Caco-2 (cell line): ENCODE measurements around the gene USHBP1. TPM values are rescaled to one million over a fixed set of nuclear protein-coding genes. Genes with fewer than 3 reads are reported as not detected.

ENCODE experiments used
- BruUV-seq: library from RNA; stranded (reverse); fragments of 400-500 nt; replicated peaks from 2 replicates; lab custom pipeline; 2021; lab: Mats Ljungman, UMichigan
- CTCF ChIA-PET: fragments of 300-600 bp; sonication (Branson Sonifier 250); formaldehyde crosslinking; loops from one replicate; lab custom pipeline; 2022; ENCODE audit warnings: antibody characterized with exemption; lab: Charles Lee
- POLR2A ChIA-PET: fragments of 300-600 bp; sonication (Branson Sonifier 250); formaldehyde crosslinking; loops from one replicate; lab custom pipeline; 2022; ENCODE audit warnings: antibody characterized with exemption; lab: Charles Lee
- DNase-seq, 2 experiments: peaks; one replicate each; pipeline versions ENCODE4 v3.0.0 to v3.0.0-alpha.2; 2020 to 2022
- H3K27me3 ChIP-seq: replicated peaks from 2 replicates; pipeline ENCODE4 v1.6.0; 2011; ENCODE audit warnings: low read length; ENCODE audit not compliant: control insufficient read depth, insufficient read depth
- H3K36me3 ChIP-seq: 2 replicates; pipeline ENCODE4 v1.5.1; 2011; ENCODE audit warnings: low read length; ENCODE audit not compliant: control insufficient read depth, insufficient read depth
- H3K4me1 ChIP-seq: fragments of 250-450 bp; sonication (Bioruptor Pico); 2 replicates; pipeline ENCODE4 v1.5.1; 2020; ENCODE audit warnings: mild to moderate bottlenecking
- H3K4me3 ChIP-seq: 2 replicates; pipeline ENCODE4 v1.5.1; 2011; ENCODE audit warnings: low read depth, mild to moderate bottlenecking, control low read depth, low read length
- H3K9me3 ChIP-seq: fragments of 250-450 bp; sonication (Bioruptor Pico); 2 replicates; pipeline ENCODE4 v1.5.1; 2020; ENCODE audit warnings: mild to moderate bottlenecking, moderate library complexity
- H3K27ac Mint-ChIP-seq: one replicate; pipeline ENCODE4 v1.8.0; 2022; ENCODE audit warnings: mixed read lengths; ENCODE audit not compliant: unreplicated experiment
- H3K27me3 Mint-ChIP-seq: one replicate; pipeline ENCODE4 v1.8.0; 2022; ENCODE audit warnings: mixed read lengths; ENCODE audit not compliant: insufficient read depth, unreplicated experiment
- H3K36me3 Mint-ChIP-seq: one replicate; pipeline ENCODE4 v1.8.0; 2022; ENCODE audit warnings: mild to moderate bottlenecking, mixed read lengths; ENCODE audit not compliant: insufficient read depth, unreplicated experiment
- H3K4me1 Mint-ChIP-seq: one replicate; pipeline ENCODE4 v1.8.0; 2022; ENCODE audit warnings: low read depth, mixed read lengths; ENCODE audit not compliant: unreplicated experiment
- H3K4me3 Mint-ChIP-seq: one replicate; pipeline ENCODE4 v1.8.0; 2022; ENCODE audit warnings: mild to moderate bottlenecking, moderate library complexity, mixed read lengths; ENCODE audit not compliant: unreplicated experiment
- H3K9me3 Mint-ChIP-seq: one replicate; pipeline ENCODE4 v1.8.0; 2022; ENCODE audit warnings: mixed read lengths; ENCODE audit not compliant: unreplicated experiment
- intact Hi-C: fragments of 100-400 bp; cut with micrococcal nuclease; formaldehyde crosslinking; loops from one replicate; pipeline ENCODE4 v1.10.0; 2022; ENCODE audit not compliant: unreplicated experiment
- total RNA-seq: library from RNA; stranded (reverse); gene quantifications from 2 replicates; pipeline ENCODE4 v1.2.3, GENCODE V29; 2022
- TF ChIP-seq, protein P1 (sequence below), 2 experiments: fragments of 200-600 bp in 1 of 2; IDR thresholded peaks; 1 replicate in 1 of 2; 2 replicates in 1 of 2; pipeline versions ENCODE4 v1.5.1 to v1.8.0; 2011 to 2022; ENCODE audit warnings: antibody characterized with exemption in 1 of 2, control low read depth in 1 of 2, inconsistent platforms in 1 of 2, low read depth in 1 of 2, low read length in 1 of 2, mild to moderate bottlenecking in 1 of 2, moderate library complexity in 1 of 2; ENCODE audit not compliant: insufficient read depth in 1 of 2, severe bottlenecking in 1 of 2, unreplicated experiment in 1 of 2

The USHBP1 gene
- total RNA-seq, 1 experiment from 2014 or later, result not detected

DNA sequence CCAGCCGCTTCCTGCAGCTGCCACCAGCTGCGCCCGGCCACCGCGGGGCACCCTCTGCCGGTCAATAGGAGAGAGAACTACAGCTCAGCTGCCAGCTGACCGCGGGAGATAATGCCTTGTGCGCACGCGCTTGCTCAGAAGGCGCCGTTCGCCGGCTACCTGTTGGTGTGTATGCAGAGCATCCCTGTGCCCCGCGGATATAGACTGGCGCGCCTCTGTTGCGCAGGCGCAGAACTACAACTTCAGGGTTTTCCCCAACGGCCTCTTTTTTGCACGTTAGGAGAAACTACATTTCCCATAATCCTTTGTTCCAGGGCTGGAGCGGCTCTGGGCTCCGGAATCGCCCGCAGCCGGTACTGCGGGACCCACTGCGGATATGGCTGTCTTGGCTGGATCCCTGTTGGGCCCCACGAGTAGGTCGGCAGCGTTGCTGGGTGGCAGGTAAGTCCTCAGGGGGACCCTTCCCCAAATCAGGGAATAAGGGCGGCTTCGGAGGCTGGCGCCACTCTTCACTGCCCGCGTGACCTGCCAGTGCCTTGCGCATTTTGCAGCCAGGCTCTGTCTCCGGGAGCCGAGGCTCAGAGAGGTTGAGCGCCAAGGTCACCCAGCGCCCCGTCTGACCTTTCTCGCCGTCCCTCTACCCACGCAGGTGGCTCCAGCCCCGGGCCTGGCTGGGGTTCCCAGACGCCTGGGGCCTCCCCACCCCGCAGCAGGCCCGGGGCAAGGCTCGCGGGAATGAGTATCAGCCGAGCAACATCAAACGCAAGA is 41.2 kb upstream of the USHBP1 start, which contains the start of gene MRPL34:
MRPL34 (plus strand) TSS at position 356 of the 768 bp plus-strand sequence; CDS start at position 377, 21 bp downstream.
- H3K9me3 Mint-ChIP-seq, result no peaks in the 10 kb centered on the region
- peaks cover 42% of the 10 kb centered on the region for H3K36me3 Mint-ChIP-seq
- H3K27me3 ChIP-seq, result no peaks in the 10 kb centered on the region
- TF ChIP-seq, protein P1, sequence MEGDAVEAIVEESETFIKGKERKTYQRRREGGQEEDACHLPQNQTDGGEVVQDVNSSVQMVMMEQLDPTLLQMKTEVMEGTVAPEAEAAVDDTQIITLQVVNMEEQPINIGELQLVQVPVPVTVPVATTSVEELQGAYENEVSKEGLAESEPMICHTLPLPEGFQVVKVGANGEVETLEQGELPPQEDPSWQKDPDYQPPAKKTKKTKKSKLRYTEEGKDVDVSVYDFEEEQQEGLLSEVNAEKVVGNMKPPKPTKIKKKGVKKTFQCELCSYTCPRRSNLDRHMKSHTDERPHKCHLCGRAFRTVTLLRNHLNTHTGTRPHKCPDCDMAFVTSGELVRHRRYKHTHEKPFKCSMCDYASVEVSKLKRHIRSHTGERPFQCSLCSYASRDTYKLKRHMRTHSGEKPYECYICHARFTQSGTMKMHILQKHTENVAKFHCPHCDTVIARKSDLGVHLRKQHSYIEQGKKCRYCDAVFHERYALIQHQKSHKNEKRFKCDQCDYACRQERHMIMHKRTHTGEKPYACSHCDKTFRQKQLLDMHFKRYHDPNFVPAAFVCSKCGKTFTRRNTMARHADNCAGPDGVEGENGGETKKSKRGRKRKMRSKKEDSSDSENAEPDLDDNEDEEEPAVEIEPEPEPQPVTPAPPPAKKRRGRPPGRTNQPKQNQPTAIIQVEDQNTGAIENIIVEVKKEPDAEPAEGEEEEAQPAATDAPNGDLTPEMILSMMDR (IDR thresholded peaks at IDR 0.05; ENCODE audit: insufficient read depth in 1 of 2, low read depth in 1 of 2, low read length in 1 of 2, severe bottlenecking in 1 of 2, unreplicated experiment in 1 of 2), result peak; percentile 82 to 86
- no peaks in the 10 kb centered on the region for H3K36me3 ChIP-seq
- ChIA-PET POLR2A (interaction anchor here (0.6 to 1.3 kb wide), 3 partner anchors 13 to 90 kb away, joined by 4 to 12 read pairs (median 5); partner anchors contain the start of gene USE1), CTCF (interaction anchor here (0.6 to 2.8 kb wide), 16 partner anchors 10 to 1195 kb away, joined by 3 to 44 read pairs (median 6); partner anchors contain the start of gene BABAM1)
- peaks cover 8% of the 10 kb centered on the region for H3K4me1 Mint-ChIP-seq
- H3K27ac Mint-ChIP-seq, result peak within 1 kb of the TSS; percentile 74
- H3K9me3 ChIP-seq, result no peaks in the 10 kb centered on the region
- DNase-seq, result peak; percentile 98 to 99
- H3K4me1 ChIP-seq, result peaks cover 21% of the 10 kb centered on the region
- peak within 1 kb of the TSS; percentile 56 for H3K4me3 ChIP-seq
- intact Hi-C loops, result loop anchor here (1.0 kb wide), 1 partner anchor 13 kb away; no protein-coding TSS in a partner anchor
- no TSS peak for BruUV-seq
- no peaks in the 10 kb centered on the region for H3K27me3 Mint-ChIP-seq
- H3K4me3 Mint-ChIP-seq, result peak within 1 kb of the TSS; percentile 78

DNA sequence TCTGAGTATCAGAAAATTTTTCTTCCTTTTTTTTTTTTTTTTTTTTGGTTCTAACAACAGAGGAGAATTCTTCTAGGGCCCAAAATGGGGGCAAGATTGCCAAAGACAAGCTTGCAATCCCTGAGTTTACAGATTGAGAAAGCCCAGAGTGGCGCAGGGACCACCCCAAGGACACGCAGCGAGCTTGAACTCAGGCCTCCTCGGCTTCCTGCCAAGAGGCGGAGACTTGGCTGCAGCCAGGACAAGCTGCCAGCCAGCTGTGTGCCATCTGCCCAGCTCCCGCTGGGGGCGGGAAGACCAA is 40.6 kb upstream of the USHBP1 start:
- H3K9me3 Mint-ChIP-seq, result no peaks in the 10 kb centered on the region
- intact Hi-C loops, result loop anchor here (1.0 kb wide), 1 partner anchor 13 kb away; no protein-coding TSS in a partner anchor
- no peaks in the 10 kb centered on the region for H3K27me3 Mint-ChIP-seq
- no peak for DNase-seq
- CTCF ChIA-PET, result interaction anchor here (0.6 to 2.8 kb wide), 16 partner anchors 9 to 1194 kb away, joined by 3 to 44 read pairs (median 6); partner anchors contain the start of gene BABAM1
- no TSS peak for BruUV-seq
- Histone ChIP-seq H3K4me3 (0 out of 2 replicates have a peak overlapping the region, but pooled peaks have one; percentile 0), H3K27me3 (no peaks in the 10 kb centered on the region), H3K36me3 (no peaks in the 10 kb centered on the region), H3K4me1 (peaks cover 16% of the 10 kb centered on the region), H3K9me3 (no peaks in the 10 kb centered on the region)
- POLR2A ChIA-PET, result interaction anchor here (0.6 to 1.3 kb wide), 3 partner anchors 12 to 90 kb away, joined by 4 to 12 read pairs (median 5); partner anchors contain the start of gene USE1
- TF ChIP-seq, protein P1 (IDR thresholded peaks at IDR 0.05; ENCODE audit: insufficient read depth in 1 of 2, low read depth in 1 of 2, low read length in 1 of 2, severe bottlenecking in 1 of 2, unreplicated experiment in 1 of 2), result no peak
- peaks cover 42% of the 10 kb centered on the region for H3K36me3 Mint-ChIP-seq
- H3K4me1 Mint-ChIP-seq, result peaks cover 8% of the 10 kb centered on the region
- peak overlapping the region; percentile 78 for H3K4me3 Mint-ChIP-seq
- no peak overlapping the region for H3K27ac Mint-ChIP-seq
